Astrocyte (in vitro differentiated cells and primary cell): ENCODE measurements around the gene SNX32. TPM values are rescaled to one million over a fixed set of nuclear protein-coding genes. Genes with fewer than 3 reads are reported as not detected.

Experiments used
- DNase-seq: peaks from one replicate; pipeline ENCODE4 v3.0.0-alpha.2; 2010; ENCODE audit warnings: low read depth
- FAIRE-seq: peaks from 2 replicates; lab custom pipeline; 2011; peaks lifted over from hg19 to GRCh38; lab: Jason Lieb, UNC
- H2AFZ ChIP-seq: 2 replicates; pipeline ENCODE4 v1.6.0; 2012; ENCODE audit warnings: low read depth, low read length, inconsistent platforms
- H3K27ac ChIP-seq: 2 replicates; pipeline ENCODE4 v1.5.1; 2011; ENCODE audit warnings: low read depth, low read length, inconsistent platforms
- H3K27me3 ChIP-seq: 2 replicates; pipeline ENCODE4 v1.6.0; 2011; ENCODE audit warnings: low read length, inconsistent platforms; ENCODE audit not compliant: insufficient read depth
- H3K36me3 ChIP-seq: 2 replicates; pipeline ENCODE4 v1.5.1; 2011; ENCODE audit warnings: low read length, inconsistent platforms; ENCODE audit not compliant: insufficient read depth
- H3K4me1 ChIP-seq: 2 replicates; pipeline ENCODE4 v1.5.1; 2011; ENCODE audit warnings: low read length, inconsistent platforms; ENCODE audit not compliant: insufficient read depth
- H3K4me2 ChIP-seq: 2 replicates; pipeline ENCODE4 v1.6.0; 2012; ENCODE audit warnings: low read length, inconsistent platforms
- H3K4me3 ChIP-seq: 2 replicates; pipeline ENCODE4 v1.5.1; 2011; ENCODE audit warnings: low read depth, mild to moderate bottlenecking, low read length, inconsistent platforms; ENCODE audit not compliant: insufficient read depth
- H3K79me2 ChIP-seq: 2 replicates; pipeline ENCODE4 v1.6.0; 2012; ENCODE audit warnings: mild to moderate bottlenecking, low read length, inconsistent platforms; ENCODE audit not compliant: insufficient read depth
- H3K9ac ChIP-seq: 2 replicates; pipeline ENCODE4 v1.6.0; 2012; ENCODE audit warnings: mild to moderate bottlenecking, low read length, inconsistent platforms
- H3K9me3 ChIP-seq: 2 replicates; pipeline ENCODE4 v1.5.1; 2012; ENCODE audit warnings: low read depth, mild to moderate bottlenecking, low read length, inconsistent platforms; ENCODE audit not compliant: insufficient read depth
- H4K20me1 ChIP-seq: 2 replicates; pipeline ENCODE4 v1.6.0; 2012; ENCODE audit warnings: low read length, inconsistent platforms; ENCODE audit not compliant: insufficient read depth
- H3K27ac Mint-ChIP-seq: one replicate; pipeline ENCODE4 v1.8.0; 2021; ENCODE audit warnings: mild to moderate bottlenecking, mixed read lengths; ENCODE audit not compliant: unreplicated experiment
- H3K27me3 Mint-ChIP-seq: one replicate; pipeline ENCODE4 v1.8.0; 2021; ENCODE audit warnings: low read depth, mixed read lengths; ENCODE audit not compliant: unreplicated experiment
- H3K36me3 Mint-ChIP-seq: one replicate; pipeline ENCODE4 v1.8.0; 2021; ENCODE audit warnings: low read depth, mixed read lengths; ENCODE audit not compliant: unreplicated experiment
- H3K4me1 Mint-ChIP-seq: one replicate; pipeline ENCODE4 v1.8.0; 2021; ENCODE audit warnings: low read depth, mixed read lengths; ENCODE audit not compliant: unreplicated experiment
- H3K4me3 Mint-ChIP-seq: one replicate; pipeline ENCODE4 v1.8.0; 2021; ENCODE audit warnings: mild to moderate bottlenecking, moderate library complexity, mixed read lengths; ENCODE audit not compliant: unreplicated experiment
- H3K9me3 Mint-ChIP-seq: one replicate; pipeline ENCODE4 v1.8.0; 2021; ENCODE audit warnings: mild to moderate bottlenecking, mixed read lengths; ENCODE audit not compliant: unreplicated experiment
- CTCF ChIP-seq: IDR thresholded peaks from 2 replicates; pipeline ENCODE4 v1.5.1; 2011; ENCODE audit warnings: low read depth, mild to moderate bottlenecking, inconsistent platforms, low read length, moderate library complexity; ENCODE audit not compliant: insufficient read depth
- EZH2 ChIP-seq: IDR thresholded peaks from 2 replicates; pipeline ENCODE4 v1.6.1; 2012; ENCODE audit warnings: mild to moderate bottlenecking, low read length, inconsistent platforms; ENCODE audit not compliant: insufficient read depth
- total RNA-seq: library from RNA; stranded (reverse); gene quantifications from 2 replicates; pipeline ENCODE4 v1.2.1, GENCODE V29; 2021

SNX32 gene
- total RNA-seq, 1 donor from 2014 or later: 1.2 TPM

DNA sequence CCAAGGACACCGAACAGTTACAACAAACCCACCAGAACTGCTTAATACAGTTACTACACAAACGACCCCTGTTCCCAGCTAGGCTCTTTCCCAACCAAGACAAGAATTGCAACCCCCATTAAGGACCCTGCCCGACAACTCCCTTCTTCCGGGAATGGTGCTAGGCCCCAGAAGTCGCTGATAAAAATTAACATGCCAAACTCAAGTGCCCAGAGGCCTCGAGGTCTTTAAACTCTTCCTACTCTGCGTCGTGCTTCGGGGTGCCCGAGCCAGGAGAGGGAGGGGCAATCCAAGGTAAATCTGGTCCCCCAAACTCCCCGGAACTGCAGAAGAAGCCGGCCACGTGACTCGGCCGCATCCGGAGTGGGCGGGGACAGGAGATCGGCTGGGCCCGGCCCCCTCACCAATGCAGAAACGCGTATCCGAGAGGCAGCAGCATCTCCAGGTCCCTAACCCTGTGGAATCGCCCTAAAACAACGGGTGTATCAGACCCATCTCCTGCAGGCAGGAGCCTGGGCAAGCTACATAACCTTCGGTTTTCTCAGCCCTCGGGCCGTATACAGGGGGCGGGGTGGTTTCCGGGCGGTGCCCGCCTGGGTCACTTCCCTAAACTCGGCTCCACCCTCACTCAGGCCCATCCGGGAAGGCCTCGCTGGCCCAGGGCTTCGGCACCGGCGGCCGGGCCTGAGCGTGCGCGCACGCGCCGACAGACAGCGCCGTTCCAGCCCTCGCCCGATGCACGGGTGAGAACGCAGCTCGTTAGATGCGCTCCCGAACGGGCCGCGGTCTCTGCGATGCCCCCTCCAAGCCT is 23.1 kb downstream of the SNX32 start:
- FAIRE-seq: no peak

GRCh38 chr11:65857500-65857852 is 23.7 kb downstream of the SNX32 start:
- FAIRE-seq: no peak
- H3K36me3 ChIP-seq: peaks cover 34% of the 10 kb centered on the region

More for the DNA sequence above, 23.1 kb downstream of the SNX32 start:
- Histone ChIP-seq H3K4me2 (peak overlapping the region; percentile 96), H2AFZ (no peak overlapping the region), H3K4me1 (peaks cover 38% of the 10 kb centered on the region), H3K9ac (peak overlapping the region; percentile 86), H4K20me1 (peaks cover 62% of the 10 kb centered on the region), H3K36me3 (peaks cover 37% of the 10 kb centered on the region), H3K4me3 (peak overlapping the region; percentile 98), H3K79me2 (peaks cover 66% of the 10 kb centered on the region), H3K9me3 (no peaks in the 10 kb centered on the region), H3K27me3 (no peaks in the 10 kb centered on the region), H3K27ac (peak overlapping the region; percentile 75)
- DNase-seq: peak; percentile 40
- Mint-ChIP-seq H3K36me3 (peaks cover 33% of the 10 kb centered on the region), H3K27ac (peak overlapping the region; percentile 96), H3K4me1 (peaks cover 38% of the 10 kb centered on the region), H3K27me3 (no peaks in the 10 kb centered on the region), H3K9me3 (no peaks in the 10 kb centered on the region), H3K4me3 (peak overlapping the region; percentile 99)
- TF ChIP-seq CTCF: no peak
- TF ChIP-seq EZH2: no peak

GRCh38 chr11:65857853-65858680 is 24.3 kb downstream of the SNX32 start, which contains the start of gene CFL1:
Gene CFL1 (minus strand): TSS chr11:65858180. CDS start chr11:65858099, 81 bp downstream.
- Histone ChIP-seq H3K4me3 (peak within 1 kb of the TSS; percentile 98), H2AFZ (peak within 1 kb of the TSS; percentile 7), H3K9ac (peak within 1 kb of the TSS; percentile 89), H3K4me2 (peak within 1 kb of the TSS; percentile 96), H3K36me3 (peaks cover 38% of the 10 kb centered on the region), H3K27ac (peak within 1 kb of the TSS; percentile 75), H3K4me1 (peaks cover 48% of the 10 kb centered on the region), H3K27me3 (no peaks in the 10 kb centered on the region), H3K9me3 (no peaks in the 10 kb centered on the region), H3K79me2 (peaks cover 76% of the 10 kb centered on the region), H4K20me1 (peaks cover 62% of the 10 kb centered on the region)
- peak; percentile 92 for DNase-seq
- Mint-ChIP-seq H3K4me1 (peaks cover 39% of the 10 kb centered on the region), H3K36me3 (peaks cover 33% of the 10 kb centered on the region), H3K27ac (peak within 1 kb of the TSS; percentile 99), H3K4me3 (peak within 1 kb of the TSS; percentile 99), H3K27me3 (no peaks in the 10 kb centered on the region), H3K9me3 (no peaks in the 10 kb centered on the region)
- no peak for TF ChIP-seq EZH2
- no peak for TF ChIP-seq CTCF
- no peak for FAIRE-seq

More at GRCh38 chr11:65857500-65857852, 23.7 kb downstream of the SNX32 start:
- no peak for TF ChIP-seq EZH2
- Mint-ChIP-seq H3K27ac (no peak overlapping the region), H3K36me3 (peaks cover 31% of the 10 kb centered on the region), H3K27me3 (no peaks in the 10 kb centered on the region), H3K4me1 (peaks cover 35% of the 10 kb centered on the region), H3K4me3 (peak overlapping the region; percentile 99), H3K9me3 (no peaks in the 10 kb centered on the region)
- Histone ChIP-seq H3K9ac (peak overlapping the region; percentile 86), H2AFZ (no peak overlapping the region), H4K20me1 (peaks cover 62% of the 10 kb centered on the region), H3K9me3 (no peaks in the 10 kb centered on the region), H3K4me3 (peak overlapping the region; percentile 98), H3K4me2 (peak overlapping the region; percentile 96), H3K4me1 (peaks cover 44% of the 10 kb centered on the region), H3K27me3 (no peaks in the 10 kb centered on the region), H3K27ac (peak overlapping the region; percentile 75), H3K79me2 (peaks cover 71% of the 10 kb centered on the region)
- no peak for DNase-seq
